Right hindlimb (tissue), 1 donor: ENCODE results near the gene ASB6.

Experiments
- DNase-seq: peaks from one replicate; pipeline ENCODE4 v3.0.0-alpha.2; 2018

ASB6 gene

GRCh38 chr9:129641750-129642585 is at the start of gene ASB6:
TSS of gene ASB6 (minus strand) at chr9:129642151. CDS start at chr9:129641999, 152 bp downstream.
- peak; percentile 99 for DNase-seq

DNA sequence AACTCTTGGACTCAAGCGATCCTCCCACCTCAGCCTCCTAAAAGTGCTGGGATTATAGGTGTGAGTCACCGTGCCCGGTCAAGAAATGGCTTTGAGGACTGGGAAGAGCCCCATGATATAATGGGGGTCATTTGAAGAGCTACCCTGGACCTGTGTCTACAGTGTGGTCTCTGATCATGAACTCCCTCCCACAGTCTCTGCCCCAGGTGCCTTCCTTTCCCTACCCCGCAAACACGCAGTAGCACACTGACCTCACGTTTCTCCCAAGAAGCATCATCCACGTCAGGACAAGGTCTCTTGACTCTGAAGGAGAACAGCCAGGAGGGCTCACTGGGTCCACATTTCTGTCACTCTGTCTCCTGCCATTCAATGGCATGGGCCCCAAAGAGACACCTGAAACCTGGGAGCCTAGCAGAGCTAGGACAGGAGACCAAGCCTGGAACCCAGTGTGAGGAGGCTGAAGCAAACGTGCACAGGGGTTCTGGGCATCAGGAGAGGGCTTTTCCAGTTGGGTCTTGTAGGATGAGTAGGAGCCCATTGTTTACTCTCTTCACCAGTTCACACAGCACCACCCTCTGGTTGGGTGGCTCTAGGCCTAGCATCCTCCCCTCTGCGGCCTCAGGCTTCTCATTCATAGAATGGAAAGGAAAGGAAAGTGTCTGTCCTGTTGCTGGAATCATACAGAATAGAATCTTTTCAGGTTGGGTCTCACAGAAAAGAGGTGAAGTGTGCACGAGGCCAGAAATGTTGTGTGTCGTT is 46.5 kb upstream of the ASB6 start:
- DNase-seq, result no peak

DNA sequence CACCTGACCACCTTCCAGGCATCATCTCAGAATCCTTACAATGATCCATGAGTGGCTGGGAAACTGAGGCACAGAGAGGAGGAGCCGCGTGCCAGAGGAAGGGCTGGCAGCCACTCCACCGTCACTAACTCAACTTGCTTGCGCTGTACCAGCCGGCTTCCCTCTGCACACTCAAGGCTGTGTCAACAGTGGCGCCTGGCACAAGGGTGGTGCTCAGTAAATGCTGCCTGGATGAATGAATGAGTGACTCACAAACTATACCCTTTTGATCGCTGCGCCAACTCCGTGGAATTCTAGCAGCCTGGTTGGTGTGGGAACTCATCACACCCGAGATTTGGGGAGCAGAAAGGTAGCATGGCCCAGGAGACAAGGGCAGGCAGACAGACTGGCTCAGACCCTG is 45.4 kb upstream of the ASB6 start:
- no peak for DNase-seq

DNA sequence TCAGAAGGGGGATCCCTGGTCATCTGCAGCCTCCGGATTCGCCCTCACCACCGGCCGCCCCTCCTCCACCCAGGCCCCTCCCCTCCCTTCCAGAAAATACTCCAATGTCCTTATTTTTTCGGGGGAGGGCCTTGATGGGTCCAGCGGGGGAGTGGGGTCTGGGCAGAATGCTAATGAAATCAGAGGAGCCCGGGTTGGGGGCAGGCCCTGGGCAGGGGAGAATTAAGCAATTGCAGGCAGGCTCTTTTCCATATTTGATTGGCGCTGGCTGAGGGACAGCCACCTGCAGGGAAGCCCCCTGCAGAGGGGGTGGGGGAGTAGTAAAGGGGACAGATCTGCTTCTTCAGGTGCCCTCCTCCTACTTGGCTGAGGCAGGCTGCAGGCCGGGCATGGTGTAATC is 44.8 kb upstream of the ASB6 start:
- DNase-seq, result no peak

GRCh38 chr9:129685933-129686259 is 43.9 kb upstream of the ASB6 start:
- DNase-seq, result no peak

GRCh38 chr9:129685220-129685932 is 43.4 kb upstream of the ASB6 start:
- DNase-seq, result no peak

- no peak for DNase-seq
Measured at GRCh38 chr9:129682381-129682780, 40.4 kb upstream of the ASB6 start.

DNA sequence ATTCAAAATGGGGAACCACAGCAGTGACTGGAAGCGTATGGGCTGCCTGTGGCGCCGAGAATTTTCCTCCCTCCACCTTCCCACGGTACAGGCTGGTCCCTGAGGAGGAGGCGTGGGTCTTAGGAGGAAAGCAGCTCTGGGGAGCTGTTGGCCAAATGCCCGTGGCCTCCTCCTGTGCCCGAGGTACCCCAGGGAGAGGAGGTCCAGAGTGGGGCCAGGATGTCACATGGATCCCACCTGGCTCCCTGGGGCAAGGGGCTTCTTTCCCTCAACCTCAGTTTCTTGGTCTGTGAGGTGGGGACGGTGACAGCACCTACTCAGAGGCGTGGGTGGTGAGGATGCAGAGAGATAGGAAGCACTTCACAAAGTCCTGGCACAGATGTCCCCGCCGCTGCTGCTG is 40.0 kb upstream of the ASB6 start:
- DNase-seq, result no peak

DNA sequence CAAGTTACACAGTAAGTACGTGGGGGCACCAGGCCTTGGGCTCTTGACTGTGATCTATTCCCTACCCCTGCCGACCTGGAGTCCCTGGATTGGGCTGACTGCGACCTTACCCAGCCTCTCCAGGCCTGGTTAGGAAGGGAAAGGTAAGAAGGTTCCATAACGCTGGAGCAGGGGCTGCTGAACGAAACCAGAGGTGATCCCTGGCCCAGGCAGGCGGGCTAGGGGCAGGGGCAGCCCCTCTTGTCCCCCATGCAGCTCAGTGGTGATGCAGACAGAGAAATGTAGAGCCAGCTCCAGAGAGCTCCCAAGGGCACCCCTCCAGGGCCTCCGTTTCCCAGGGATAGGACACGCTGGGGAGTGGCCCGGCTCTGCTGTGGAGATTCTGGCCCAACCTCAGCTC is 37.6 kb upstream of the ASB6 start:
- no peak for DNase-seq

- no peak for DNase-seq
Measured at GRCh38 chr9:129678844-129679243, 36.9 kb upstream of the ASB6 start.

- DNase-seq, result peak; percentile 74
Measured at GRCh38 chr9:129677456-129677855, 35.5 kb upstream of the ASB6 start.

GRCh38 chr9:129676975-129677374 is 35.0 kb upstream of the ASB6 start:
- DNase-seq, result no peak

- no peak for DNase-seq
Measured at GRCh38 chr9:129676287-129676686, 34.3 kb upstream of the ASB6 start.

DNA sequence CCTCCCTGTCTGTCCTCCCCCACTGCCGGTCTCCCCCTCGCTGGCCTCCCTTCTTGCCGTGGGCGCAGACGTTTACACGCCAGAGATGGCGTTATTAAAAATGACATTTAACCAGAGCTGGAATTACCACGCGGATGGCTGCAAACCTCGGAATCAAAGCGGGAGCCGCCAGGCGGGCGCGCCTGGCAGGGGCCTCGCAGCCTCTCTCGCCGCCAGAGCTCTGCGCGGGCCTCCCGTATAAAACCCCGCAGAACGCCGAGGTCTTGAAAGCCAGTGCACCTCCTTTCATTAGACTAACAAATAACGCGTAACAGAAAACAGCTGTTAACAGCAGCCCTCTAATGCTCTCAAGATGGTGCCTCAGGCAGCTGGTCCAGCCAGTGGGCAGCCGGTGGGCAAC is 33.7 kb upstream of the ASB6 start:
- no peak for DNase-seq

DNA sequence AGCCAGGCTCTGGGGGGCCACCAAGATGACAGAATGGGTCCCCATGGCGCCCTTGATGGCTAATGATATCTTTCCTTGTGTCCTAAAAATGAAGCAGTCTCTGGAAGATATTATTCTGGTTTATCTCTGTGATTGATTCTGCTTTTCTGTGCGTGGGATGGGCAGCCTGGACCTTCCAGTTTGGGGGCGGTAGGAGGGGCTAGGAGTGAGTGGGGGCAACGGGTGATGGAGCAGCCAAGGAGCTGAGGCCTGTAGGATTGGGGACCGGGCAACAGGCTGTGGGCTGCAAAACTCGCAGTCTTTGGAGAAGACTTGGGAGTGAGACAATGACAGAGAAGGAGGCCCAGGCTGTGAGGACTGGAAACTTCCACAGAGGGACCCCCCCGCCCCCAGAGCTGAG is 32.3 kb upstream of the ASB6 start:
- DNase-seq, result no peak

DNA sequence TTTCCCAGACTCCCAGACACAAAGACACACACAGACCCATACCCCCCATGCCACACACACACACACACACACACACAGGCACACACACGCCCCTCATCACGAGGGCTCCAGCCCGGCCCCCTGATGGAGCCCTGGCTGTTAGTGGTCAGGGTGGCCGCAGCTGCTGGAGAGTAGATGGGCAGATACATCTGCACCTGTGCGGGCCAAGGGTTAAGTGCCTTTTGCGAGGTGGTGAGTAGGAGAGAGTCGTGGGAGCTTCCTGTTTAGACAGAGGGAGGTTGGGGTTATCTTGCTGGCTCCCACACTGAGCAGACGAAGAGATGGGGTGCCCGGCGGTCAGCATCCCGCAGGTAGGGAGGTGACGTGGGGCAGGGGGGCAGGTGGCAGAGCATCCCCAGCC is 31.7 kb upstream of the ASB6 start:
- DNase-seq, result no peak

DNA sequence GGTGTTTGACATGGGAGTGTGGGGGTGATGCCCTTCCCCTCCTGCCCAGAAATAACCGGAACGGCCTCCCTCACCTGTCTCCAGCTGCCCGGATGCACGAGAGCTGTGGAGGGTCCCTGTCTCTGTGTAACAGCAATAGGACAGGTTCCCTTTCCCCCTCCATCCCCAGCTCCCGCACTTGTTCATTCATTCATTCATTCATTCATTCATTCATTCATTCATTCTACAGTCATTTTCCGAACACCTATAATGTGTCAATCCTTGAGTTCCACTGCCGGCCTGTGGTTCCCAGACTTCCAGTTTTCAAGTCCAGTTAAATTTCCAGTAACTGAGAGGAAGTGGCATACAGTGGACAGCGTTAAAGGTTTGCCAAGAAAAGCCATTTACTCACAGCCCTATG is 30.8 kb upstream of the ASB6 start:
- DNase-seq, result no peak

GRCh38 chr9:129671519-129671918 is 29.6 kb upstream of the ASB6 start:
- DNase-seq, result no peak

DNA sequence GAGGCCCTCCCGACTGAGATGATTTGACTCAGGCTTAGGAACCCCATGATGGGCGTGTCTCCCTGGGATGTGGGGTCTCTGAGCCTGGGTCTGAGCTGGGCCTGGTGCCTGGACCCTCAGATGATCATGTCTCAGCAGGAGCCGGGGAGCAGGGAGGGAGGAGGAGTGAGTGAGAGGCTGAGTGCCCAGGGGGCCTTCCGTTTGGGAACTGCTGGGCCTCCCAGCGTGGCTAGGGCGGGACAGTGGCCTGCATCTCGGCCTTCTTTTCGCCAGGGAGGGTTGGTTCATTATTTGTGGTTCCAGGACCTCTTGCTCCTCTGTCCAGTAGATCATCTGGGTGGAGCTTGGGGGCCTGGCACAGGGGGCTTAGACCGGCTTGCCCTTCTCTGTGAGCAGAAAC is 29.1 kb upstream of the ASB6 start:
- DNase-seq, result no peak

- DNase-seq, result no peak
Measured at GRCh38 chr9:129669946-129670345, 28.0 kb upstream of the ASB6 start.

- DNase-seq, result no peak
Measured at GRCh38 chr9:129669141-129669718, 27.3 kb upstream of the ASB6 start.

GRCh38 chr9:129667850-129668249 is 25.9 kb upstream of the ASB6 start:
- no peak for DNase-seq

GRCh38 chr9:129667378-129667777 is 25.4 kb upstream of the ASB6 start:
- no peak for DNase-seq

DNA sequence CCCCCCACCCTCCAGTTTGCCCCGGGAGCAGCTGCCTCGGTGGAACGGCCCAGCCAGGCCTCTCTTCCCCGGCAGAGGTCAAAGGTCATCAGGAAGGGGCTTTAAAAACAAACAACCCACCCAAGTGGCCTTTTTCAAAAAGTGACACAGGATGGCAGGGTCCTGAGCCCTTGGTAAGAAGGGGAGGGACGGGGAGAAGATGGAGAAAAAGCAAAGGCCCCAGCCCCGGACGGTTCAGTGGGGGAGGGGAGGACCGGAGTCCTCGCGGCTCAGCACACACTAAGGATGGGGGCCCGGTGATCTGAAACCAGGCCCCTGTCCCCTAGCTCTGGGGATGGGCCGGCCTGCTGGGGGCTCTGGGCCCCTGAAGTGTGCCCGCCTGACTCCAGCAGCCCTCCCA is 24.6 kb upstream of the ASB6 start:
- DNase-seq, result no peak
